OCI-LY3 (cell line): ENCODE results near the gene IMMP2L.
"Not testable (repeated sequence)": the region's sequence is repeated elsewhere in the genome, so short reads cannot be mapped to it uniquely, and the experiment has no call there.

Source experiments
- EZH2phosphoT487 ChIP-seq: fragments of 200-600 bp; shearing (Covaris generic); IDR thresholded peaks from 2 replicates; pipeline ENCODE4 v1.6.1; 2018; ENCODE audit warnings: antibody characterized with exemption, mixed run types, low read depth
- TF ChIP-seq, protein P1 (sequence below): fragments of 200-600, 300-600 bp; sonication (generic); IDR thresholded peaks from 2 replicates; pipeline ENCODE4 v1.5.1; 2014; ENCODE audit warnings: antibody characterized with exemption, low read length, low read depth

GRCh38 chr7:110660637-110661036 lies 901.7 kb downstream of the IMMP2L start:
- TF ChIP-seq, protein P1, sequence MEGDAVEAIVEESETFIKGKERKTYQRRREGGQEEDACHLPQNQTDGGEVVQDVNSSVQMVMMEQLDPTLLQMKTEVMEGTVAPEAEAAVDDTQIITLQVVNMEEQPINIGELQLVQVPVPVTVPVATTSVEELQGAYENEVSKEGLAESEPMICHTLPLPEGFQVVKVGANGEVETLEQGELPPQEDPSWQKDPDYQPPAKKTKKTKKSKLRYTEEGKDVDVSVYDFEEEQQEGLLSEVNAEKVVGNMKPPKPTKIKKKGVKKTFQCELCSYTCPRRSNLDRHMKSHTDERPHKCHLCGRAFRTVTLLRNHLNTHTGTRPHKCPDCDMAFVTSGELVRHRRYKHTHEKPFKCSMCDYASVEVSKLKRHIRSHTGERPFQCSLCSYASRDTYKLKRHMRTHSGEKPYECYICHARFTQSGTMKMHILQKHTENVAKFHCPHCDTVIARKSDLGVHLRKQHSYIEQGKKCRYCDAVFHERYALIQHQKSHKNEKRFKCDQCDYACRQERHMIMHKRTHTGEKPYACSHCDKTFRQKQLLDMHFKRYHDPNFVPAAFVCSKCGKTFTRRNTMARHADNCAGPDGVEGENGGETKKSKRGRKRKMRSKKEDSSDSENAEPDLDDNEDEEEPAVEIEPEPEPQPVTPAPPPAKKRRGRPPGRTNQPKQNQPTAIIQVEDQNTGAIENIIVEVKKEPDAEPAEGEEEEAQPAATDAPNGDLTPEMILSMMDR = not testable (repeated sequence)
- not testable (repeated sequence) for TF ChIP-seq EZH2phosphoT487
